GM21526 (cell line): ENCODE measurements around the gene MELK.

Source experiments
- ATAC-seq: cut with Tn5 transposase; IDR thresholded peaks from one replicate; pipeline ENCODE4 v1.9.1; 2021; ENCODE audit warnings: moderate library complexity; ENCODE audit not compliant: unreplicated experiment, low FRiP score

MELK gene

GRCh38 chr9:36665387-36665786, 92.7 kb downstream of the MELK start:
- ATAC-seq, result no peak

- ATAC-seq, result peak; percentile 72
Observed at GRCh38 chr9:36665921-36666431, 93.3 kb downstream of the MELK start.

GRCh38 chr9:36671561-36671960, 98.9 kb downstream of the MELK start:
- ATAC-seq, result no peak

GRCh38 chr9:36676091-36676490, 103.4 kb downstream of the MELK start:
- no peak for ATAC-seq

GRCh38 chr9:36676778-36677485, 104.2 kb downstream of the MELK start:
- ATAC-seq, result no peak

GRCh38 chr9:36677611-36678010, 104.9 kb downstream of the MELK start:
- ATAC-seq, result no peak

GRCh38 chr9:36679710-36680109, 107.0 kb downstream of the MELK start:
- ATAC-seq, result no peak

- ATAC-seq, result no peak
Observed at GRCh38 chr9:36686471-36686870, 113.8 kb downstream of the MELK start.

- no peak for ATAC-seq
Observed at GRCh38 chr9:36690412-36691168, 117.9 kb downstream of the MELK start.

GRCh38 chr9:36691671-36692070, 119.0 kb downstream of the MELK start:
- ATAC-seq, result no peak

- no peak for ATAC-seq
Observed at GRCh38 chr9:36698984-36699383, 126.3 kb downstream of the MELK start.

GRCh38 chr9:36704148-36704547, 131.5 kb downstream of the MELK start:
- ATAC-seq, result no peak

GRCh38 chr9:36713515-36714490, 141.1 kb downstream of the MELK start:
- no peak for ATAC-seq

- no peak for ATAC-seq
Observed at GRCh38 chr9:36716496-36716895, 143.8 kb downstream of the MELK start.

GRCh38 chr9:36717276-36717675, 144.6 kb downstream of the MELK start:
- no peak for ATAC-seq

GRCh38 chr9:36718612-36719011, 145.9 kb downstream of the MELK start:
- no peak for ATAC-seq

GRCh38 chr9:36720043-36720442, 147.3 kb downstream of the MELK start:
- ATAC-seq, result no peak

- ATAC-seq, result no peak
Observed at GRCh38 chr9:36721846-36722588, 149.3 kb downstream of the MELK start.

GRCh38 chr9:36725777-36726356, 153.2 kb downstream of the MELK start:
- no peak for ATAC-seq
